Neural cell (in vitro differentiated cells): ENCODE data around the gene TNFRSF8. TPM values are rescaled to one million over a fixed set of nuclear protein-coding genes. Genes with fewer than 3 reads are reported as not detected.

Source experiments
- H2AFZ ChIP-seq: fragments of 200-600, 300-800 bp; sonication (generic), shearing (Covaris generic); 2 replicates; pipeline ENCODE4 v1.6.0; 2014; ENCODE audit warnings: low read depth, mild to moderate bottlenecking, antibody characterized with exemption, low read length, moderate library complexity
- H3F3A ChIP-seq: fragments of 200-600 bp; shearing (Covaris generic); 2 replicates; pipeline ENCODE4 v1.6.1; 2016; ENCODE audit warnings: mild to moderate bottlenecking, moderate library complexity, mixed read lengths, antibody characterized with exemption, low read length; ENCODE audit not compliant: insufficient read depth, poor library complexity, severe bottlenecking
- H3K27ac ChIP-seq: fragments of 200-600, 300-800 bp; sonication (generic), shearing (Covaris generic); 2 replicates; pipeline ENCODE4 v1.5.1; 2014; ENCODE audit warnings: mild to moderate bottlenecking, low read length, moderate library complexity
- H3K27me3 ChIP-seq: fragments of 300-800, 200-600 bp; sonication (generic), shearing (Covaris generic); 2 replicates; pipeline ENCODE4 v1.6.0; 2014; ENCODE audit warnings: mild to moderate bottlenecking, low read depth, low read length, moderate library complexity; ENCODE audit not compliant: insufficient read depth
- H3K36me3 ChIP-seq: fragments of 300-800, 200-600 bp; sonication (generic), shearing (Covaris generic); 2 replicates; pipeline ENCODE4 v1.5.1; 2014; ENCODE audit warnings: mild to moderate bottlenecking, antibody characterized with exemption, low read length, moderate library complexity; ENCODE audit not compliant: insufficient read depth
- H3K4me2 ChIP-seq: fragments of 300-800, 200-600 bp; sonication (generic), shearing (Covaris generic); 2 replicates; pipeline ENCODE4 v1.6.0; 2014; ENCODE audit warnings: mild to moderate bottlenecking, low read length
- H3K4me3 ChIP-seq: fragments of 300-800, 200-600 bp; sonication (generic), shearing (Covaris generic); 2 replicates; pipeline ENCODE4 v1.5.1; 2014; ENCODE audit warnings: mild to moderate bottlenecking, low read length, moderate library complexity
- H3K79me2 ChIP-seq: fragments of 200-600 bp; shearing (Covaris generic); replicated peaks from 2 replicates; pipeline ENCODE4 v1.6.0; 2014; ENCODE audit warnings: mild to moderate bottlenecking, low read length, moderate library complexity; ENCODE audit not compliant: insufficient read depth
- H3K9ac ChIP-seq: fragments of 300-800, 200-600 bp; sonication (generic), shearing (Covaris generic); 2 replicates; pipeline ENCODE4 v1.6.1; 2016; ENCODE audit warnings: mild to moderate bottlenecking, low read length, mixed read lengths
- H3K9me2 ChIP-seq: fragments of 200-600 bp; shearing (Covaris generic); 2 replicates; pipeline ENCODE4 v1.6.1; 2016; ENCODE audit warnings: mild to moderate bottlenecking, low read length, mixed read lengths; ENCODE audit not compliant: insufficient read depth
- H3K9me3 ChIP-seq: fragments of 200-600, 300-800 bp; sonication (generic), shearing (Covaris generic); 2 replicates; pipeline ENCODE4 v1.6.1; 2016; ENCODE audit warnings: mild to moderate bottlenecking, mixed run types, low read length, moderate library complexity, mixed read lengths
- H4K20me1 ChIP-seq: fragments of 200-600 bp; shearing (Covaris generic); 2 replicates; pipeline ENCODE4 v1.6.1; 2016; ENCODE audit warnings: mild to moderate bottlenecking, mixed run types; ENCODE audit not compliant: insufficient read depth
- CTCF ChIP-seq: fragments of 450-650 bp; IDR thresholded peaks from 2 replicates; pipeline ENCODE4 v1.5.1; 2014; ENCODE audit warnings: antibody characterized with exemption, mild to moderate bottlenecking, moderate library complexity; ENCODE audit not compliant: poor library complexity, severe bottlenecking
- EP300 ChIP-seq: fragments of 450-650 bp; conservative IDR thresholded peaks from 2 replicates; pipeline ENCODE4 v1.6.1; 2014; ENCODE audit warnings: antibody characterized with exemption, mild to moderate bottlenecking, moderate library complexity; ENCODE audit not compliant: poor library complexity, severe bottlenecking
- EZH2 ChIP-seq: fragments of 200-600, 300-800 bp; shearing (Covaris generic), sonication (generic); IDR thresholded peaks from 2 replicates; pipeline ENCODE4 v1.6.1; 2014; ENCODE audit warnings: antibody characterized with exemption, low read length, borderline replicate concordance, mild to moderate bottlenecking; ENCODE audit not compliant: insufficient read depth, poor library complexity, severe bottlenecking
- MXI1 ChIP-seq: fragments of 450-650 bp; conservative IDR thresholded peaks from 2 replicates; pipeline ENCODE4 v1.6.1; 2014; ENCODE audit warnings: antibody characterized with exemption, mild to moderate bottlenecking; ENCODE audit not compliant: poor library complexity, severe bottlenecking
- POLR2AphosphoS5 ChIP-seq: IDR thresholded peaks from 2 replicates; pipeline ENCODE4 v1.6.1; 2012
- RAD21 ChIP-seq: fragments of 450-650 bp; conservative IDR thresholded peaks from 2 replicates; pipeline ENCODE4 v1.6.1; 2014; ENCODE audit warnings: antibody characterized with exemption, mild to moderate bottlenecking, moderate library complexity
- REST ChIP-seq: IDR thresholded peaks from 2 replicates; pipeline ENCODE4 v1.6.1; 2012; ENCODE audit warnings: borderline replicate concordance
- SMC3 ChIP-seq: fragments of 450-650 bp; conservative IDR thresholded peaks from 2 replicates; pipeline ENCODE4 v1.6.1; 2014; ENCODE audit warnings: antibody characterized with exemption, mild to moderate bottlenecking, moderate library complexity; ENCODE audit not compliant: poor library complexity
- TAF1 ChIP-seq: IDR thresholded peaks from 2 replicates; pipeline ENCODE4 v1.6.1; 2012; ENCODE audit warnings: low read depth
- polyA plus RNA-seq: library from polyadenylated mRNA; depleted of rRNA; stranded (reverse); fragments of >200 nt; gene quantifications from 2 replicates; pipeline ENCODE4 v1.2.3, GENCODE V29; 2014

The TNFRSF8 gene
- polyA plus RNA-seq, 1 donor from 2014 or later = not detected

- Histone ChIP-seq H3K27ac (no peak overlapping the region), H4K20me1 (no peaks in the 10 kb centered on the region), H3K9me3 (no peaks in the 10 kb centered on the region), H3K79me2 (no peaks in the 10 kb centered on the region), H3K9me2 (no peaks in the 10 kb centered on the region), H3K36me3 (no peaks in the 10 kb centered on the region), H3K4me3 (no peak overlapping the region), H3K9ac (no peak overlapping the region), H3F3A (no peaks in the 10 kb centered on the region), H3K4me2 (no peak overlapping the region), H3K27me3 (no peaks in the 10 kb centered on the region), H2AFZ (no peak overlapping the region)
- TF ChIP-seq TAF1 (no peak), RAD21 (no peak)
These were observed 114.3 kb downstream of the TNFRSF8 start for GRCh38 chr1:12177156-12177998.

DNA sequence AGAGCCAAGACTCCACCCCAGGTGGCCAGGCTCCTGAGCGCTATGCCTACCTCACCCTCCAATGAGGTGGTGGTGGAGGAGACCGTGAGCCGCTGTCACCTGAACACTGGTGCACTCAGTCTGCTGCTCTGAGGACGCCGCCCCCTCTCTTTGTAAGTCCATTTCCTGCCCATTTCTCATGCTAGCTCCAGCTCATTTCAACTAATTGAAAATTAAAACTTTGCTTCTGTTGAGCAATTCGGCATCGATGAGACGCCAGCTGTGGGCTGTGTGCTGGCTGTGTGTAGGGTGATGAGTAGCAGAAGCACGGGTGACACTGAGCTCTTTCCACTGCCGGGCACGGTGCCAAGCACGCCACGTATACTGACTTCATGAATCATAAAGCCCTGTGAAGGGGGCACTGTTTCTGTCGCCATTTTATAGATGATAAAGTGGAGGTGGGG is 114.9 kb downstream of the TNFRSF8 start:
- H3K4me3 ChIP-seq = no peak overlapping the region
- no peaks in the 10 kb centered on the region for H3K79me2 ChIP-seq
- H3K4me2 ChIP-seq = no peak overlapping the region
- no peak overlapping the region for H3K27ac ChIP-seq
- no peaks in the 10 kb centered on the region for H3K27me3 ChIP-seq
- no peak for TF ChIP-seq POLR2AphosphoS5
- no peak for TF ChIP-seq EZH2
- TF ChIP-seq MXI1 = no peak
- no peak for TF ChIP-seq REST
- TF ChIP-seq TAF1 = no peak
- no peak for TF ChIP-seq SMC3
- TF ChIP-seq RAD21 = no peak
- no peak for TF ChIP-seq CTCF
- no peak for TF ChIP-seq EP300
- H3K9ac ChIP-seq = no peak overlapping the region
- no peaks in the 10 kb centered on the region for H3K9me2 ChIP-seq
- H2AFZ ChIP-seq = no peak overlapping the region
- no peaks in the 10 kb centered on the region for H3F3A ChIP-seq
- H4K20me1 ChIP-seq = no peaks in the 10 kb centered on the region
- no peaks in the 10 kb centered on the region for H3K36me3 ChIP-seq
- no peaks in the 10 kb centered on the region for H3K9me3 ChIP-seq
